ENCODE measurements around the gene CACNA1D.

CACNA1D gene

DNA sequence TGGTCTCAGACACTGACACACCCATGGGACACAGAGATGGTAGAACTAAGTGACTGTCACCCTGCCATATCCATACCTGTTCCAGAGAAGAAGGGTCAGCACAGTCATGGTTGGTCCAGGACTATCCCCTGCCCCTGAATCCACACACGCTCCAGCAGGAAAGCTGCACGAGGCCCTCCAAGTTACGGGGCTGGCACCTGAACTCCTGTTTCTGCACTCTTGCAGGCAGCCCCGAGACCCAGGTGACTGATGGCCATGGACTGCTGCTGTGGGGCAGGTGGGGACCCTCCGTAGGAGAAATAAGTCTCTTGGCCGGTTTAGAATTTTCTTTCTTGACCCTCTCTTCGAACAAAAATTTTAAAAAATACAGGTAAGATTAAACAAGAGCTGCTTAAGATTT is 321.2 kb downstream of the CACNA1D start:
- DNase-seq = no peak

DNA sequence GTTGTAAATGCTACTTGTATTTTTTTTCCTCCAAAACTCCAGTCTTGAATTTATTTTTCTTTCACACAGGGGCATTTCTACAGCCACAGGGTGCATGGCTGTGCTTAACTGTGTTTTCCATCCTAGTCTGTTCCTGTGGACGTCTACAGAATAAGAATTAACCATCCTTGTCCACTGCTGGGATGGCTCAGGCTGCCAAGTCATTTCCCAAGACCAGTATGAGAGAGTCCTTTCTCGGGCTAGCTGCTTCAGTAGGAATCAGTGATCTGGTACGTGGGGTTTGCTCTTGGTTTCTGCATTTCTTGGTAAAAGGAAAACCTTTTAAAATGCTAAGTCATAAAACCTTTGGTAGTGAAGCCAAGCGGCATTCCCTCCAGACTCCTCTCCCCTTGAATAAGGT is 322.0 kb downstream of the CACNA1D start:
- DNase-seq = no peak

DNA sequence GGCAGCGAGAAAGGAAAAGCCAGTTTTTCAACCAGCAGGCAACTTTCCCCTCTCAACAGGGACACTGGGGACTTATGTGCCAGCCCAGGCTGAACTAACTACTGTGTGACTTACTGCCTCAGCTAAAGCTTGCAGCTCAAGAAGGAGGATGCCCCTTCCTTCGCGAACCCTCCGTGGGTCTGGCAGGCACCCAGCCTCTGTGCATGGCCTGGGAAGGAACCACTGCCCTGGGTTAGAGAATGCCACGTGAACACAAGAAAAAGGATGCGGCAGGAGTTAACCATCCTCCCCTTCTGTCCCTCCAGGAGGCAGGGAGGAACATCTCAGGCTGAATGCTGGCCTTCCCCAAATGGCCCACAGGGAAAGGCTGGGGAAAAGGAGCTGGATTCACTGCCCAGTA is 322.8 kb downstream of the CACNA1D start:
- DNase-seq = no peak

DNA sequence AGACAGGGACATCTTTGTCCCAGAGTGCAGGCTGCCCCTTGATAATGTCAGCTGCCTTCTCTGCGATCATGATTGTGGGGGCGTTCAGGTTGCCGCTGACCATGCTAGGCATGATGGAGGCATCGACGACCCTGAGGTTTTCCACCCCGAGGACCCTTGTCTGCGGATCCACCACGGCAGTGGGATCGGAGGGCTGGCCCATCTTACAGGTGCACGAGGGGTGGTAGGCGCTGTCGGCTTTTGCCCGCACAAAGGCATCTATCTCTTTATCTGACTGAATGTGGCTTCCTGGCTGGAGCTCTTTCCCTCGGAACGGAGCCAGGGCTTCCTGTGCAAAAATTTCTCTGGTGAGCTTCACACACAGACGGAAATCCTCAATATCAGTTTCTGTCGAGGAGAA is 323.4 kb downstream of the CACNA1D start:
- DNase-seq = no peak

DNA sequence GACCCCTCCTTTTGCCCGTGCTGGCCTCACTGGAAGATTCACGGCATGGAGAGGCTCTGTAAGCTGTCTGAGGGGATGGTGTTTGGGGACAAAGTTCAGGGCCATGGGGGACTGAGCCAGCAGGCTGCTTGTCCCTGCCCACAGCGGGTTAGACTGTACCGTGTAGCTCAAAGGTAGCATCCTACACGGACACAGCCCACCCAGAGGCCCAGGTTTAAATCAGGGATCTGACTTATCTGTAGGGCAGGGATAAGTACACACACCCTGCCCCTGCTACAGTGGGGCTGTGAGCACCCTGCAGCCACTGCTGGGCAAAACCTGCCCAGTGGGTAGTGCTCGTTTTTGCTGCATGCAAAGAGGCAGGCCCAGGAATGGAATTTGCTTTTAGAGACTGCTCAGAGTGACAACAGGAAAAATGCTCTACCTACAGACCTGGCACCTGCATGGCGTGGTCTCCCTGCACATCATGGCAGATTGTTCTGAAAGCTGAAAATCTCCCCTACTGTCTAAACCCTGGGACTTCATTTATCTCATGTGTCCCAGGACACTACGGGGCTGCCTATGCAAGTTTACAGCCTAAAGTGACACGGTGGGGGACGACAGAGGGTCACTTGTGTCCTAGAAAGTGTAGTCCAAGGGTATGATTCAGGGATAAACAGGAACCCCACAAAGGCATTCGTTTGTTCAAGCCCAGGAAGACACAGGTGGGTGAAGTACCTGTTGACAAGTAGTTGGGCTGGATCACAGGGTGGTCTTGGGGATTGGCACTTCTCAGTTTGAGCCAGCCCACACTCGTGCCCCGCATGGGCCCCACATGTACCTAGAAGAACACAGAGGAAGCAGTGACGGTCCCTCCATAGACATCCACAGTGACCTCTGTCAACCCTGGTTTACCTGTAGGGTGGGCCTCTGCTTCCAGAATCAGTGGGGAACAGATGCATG is 324.1 kb downstream of the CACNA1D start:
- DNase-seq = no peak

DNA sequence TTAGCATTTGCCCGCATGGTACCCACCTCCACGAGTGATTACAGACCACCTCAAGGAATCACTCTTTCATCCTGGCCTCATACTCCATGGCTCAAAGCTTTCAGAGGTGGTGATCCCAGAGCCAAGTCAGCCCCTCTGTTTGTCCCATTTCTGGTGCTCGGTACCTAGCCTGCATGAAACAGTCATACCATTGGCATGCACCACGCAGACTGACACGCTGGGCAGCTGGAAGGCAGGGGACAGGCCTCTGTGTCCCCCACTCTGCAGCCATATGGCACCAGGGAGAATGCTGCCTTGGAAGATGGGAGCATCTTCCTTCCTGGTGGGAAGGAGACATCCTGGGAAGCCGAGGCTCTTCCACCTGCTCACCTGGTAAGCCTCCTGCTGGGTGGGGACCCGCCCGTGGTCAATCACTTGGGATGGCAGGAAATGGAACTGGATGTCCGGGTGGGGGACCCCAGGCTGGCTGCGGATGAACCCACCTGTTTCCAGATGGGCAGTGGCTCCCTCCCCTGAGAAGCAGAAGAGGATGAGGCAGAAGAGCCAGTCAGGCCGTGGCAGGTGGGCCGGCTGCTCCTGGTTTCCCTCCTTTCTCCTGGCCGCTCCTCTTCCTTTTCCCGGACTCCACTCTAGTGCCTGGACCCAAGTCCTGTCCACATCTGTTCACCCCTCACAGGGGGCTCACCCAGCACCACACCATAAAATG is 324.9 kb downstream of the CACNA1D start:
- no peak for DNase-seq

DNA sequence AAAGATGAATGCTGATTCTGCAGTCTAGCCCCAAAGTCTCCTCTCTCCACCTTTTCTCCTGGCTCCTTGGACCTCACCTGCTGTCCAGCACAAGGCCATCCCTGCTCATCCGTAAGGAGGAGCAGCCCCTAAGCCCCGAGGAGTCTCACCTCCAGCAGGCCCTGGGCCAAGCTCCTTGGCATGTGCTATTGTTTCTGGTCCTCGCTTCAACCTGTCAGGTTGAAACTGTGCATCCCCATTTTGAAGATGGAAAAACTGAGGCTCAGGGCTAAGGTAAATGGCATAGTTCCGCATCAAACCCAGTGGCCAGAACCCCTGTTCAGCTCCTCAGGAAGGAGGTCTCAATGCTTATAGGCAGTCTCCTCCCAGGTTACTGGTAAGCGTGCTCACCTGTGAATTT is 325.7 kb downstream of the CACNA1D start:
- no peak for DNase-seq

DNA sequence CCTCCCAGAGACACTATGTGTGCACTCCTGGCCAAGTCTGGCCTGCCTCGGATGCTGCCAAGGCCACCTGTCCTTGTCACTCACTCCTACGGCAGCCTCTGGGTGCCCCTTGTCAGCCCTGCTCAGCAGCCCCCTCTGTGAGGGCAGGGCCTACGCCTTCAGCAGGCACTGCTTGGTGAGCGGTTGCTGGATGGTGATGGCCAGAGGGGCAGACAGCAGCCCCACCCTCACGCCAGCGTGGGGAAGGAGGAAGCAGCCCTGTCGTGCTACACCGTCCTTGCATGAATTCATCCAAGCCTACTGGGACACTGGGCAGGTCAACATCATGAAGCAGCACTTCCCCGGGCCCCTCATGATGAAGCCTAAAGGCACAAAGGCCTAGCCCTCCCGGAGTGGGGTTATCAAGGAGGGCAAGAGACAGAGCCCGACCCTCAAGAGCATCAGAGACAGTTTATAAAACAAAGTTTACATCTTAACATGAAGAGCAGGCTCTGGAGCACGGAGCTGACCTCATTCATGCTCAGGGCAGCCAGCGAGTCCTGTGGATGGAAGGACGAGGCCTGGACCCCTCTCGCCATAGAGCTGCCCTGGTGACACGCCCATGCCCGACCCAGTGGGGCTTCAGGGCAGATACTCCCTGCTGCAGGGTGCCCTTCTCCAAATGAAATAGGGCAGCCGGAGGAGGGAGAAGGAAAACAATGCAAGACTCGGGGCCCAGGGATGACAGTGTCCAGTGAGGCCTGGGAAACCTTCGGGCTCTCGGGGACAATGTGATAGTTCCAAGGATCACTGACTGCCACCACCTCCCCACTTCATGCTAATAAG is 326.6 kb downstream of the CACNA1D start:
- DNase-seq = no peak

DNA sequence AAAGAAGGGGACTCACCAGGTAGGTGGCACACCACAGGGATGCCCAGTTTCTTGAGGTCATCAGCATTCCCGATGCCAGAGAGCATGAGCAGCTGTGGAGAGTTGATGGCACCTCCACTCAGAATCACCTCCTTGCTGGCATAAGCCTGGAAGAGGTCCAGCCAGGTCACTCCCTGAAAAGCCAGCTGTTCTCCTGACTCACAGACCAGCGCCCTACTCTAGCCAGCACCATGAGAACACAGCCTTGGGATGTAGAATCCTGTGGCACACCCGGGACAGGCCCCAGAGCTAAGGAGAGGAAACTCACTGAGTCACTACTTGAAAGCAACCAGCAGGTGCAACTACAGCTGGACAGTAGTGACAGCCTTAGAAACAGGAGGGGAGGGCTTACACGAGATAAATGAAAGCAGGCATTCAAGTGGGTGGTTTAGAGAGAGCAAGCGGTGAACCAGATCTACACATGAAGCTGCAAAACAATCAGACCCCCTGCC is 327.3 kb downstream of the CACNA1D start:
- DNase-seq = no peak

DNA sequence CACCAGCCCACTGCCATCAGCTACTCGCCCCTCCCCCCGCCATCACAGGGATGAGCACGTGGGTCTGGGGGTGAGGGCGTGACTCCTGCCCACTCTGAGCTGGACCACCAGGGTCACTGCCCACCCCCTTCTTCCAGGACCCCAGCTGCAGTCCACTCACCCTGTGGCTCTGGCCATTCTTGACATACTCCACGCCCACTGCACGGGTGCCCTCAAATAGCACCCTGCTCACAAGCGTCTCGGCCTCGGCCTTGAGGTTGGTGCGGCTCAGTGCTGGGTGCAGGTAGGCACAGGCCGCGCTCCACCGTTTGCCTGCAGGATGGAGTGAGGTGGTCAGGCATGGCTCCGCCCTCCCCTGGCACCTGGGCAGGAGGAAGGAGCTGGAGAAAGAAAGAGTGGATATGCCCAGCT is 327.9 kb downstream of the CACNA1D start:
- DNase-seq = no peak

DNA sequence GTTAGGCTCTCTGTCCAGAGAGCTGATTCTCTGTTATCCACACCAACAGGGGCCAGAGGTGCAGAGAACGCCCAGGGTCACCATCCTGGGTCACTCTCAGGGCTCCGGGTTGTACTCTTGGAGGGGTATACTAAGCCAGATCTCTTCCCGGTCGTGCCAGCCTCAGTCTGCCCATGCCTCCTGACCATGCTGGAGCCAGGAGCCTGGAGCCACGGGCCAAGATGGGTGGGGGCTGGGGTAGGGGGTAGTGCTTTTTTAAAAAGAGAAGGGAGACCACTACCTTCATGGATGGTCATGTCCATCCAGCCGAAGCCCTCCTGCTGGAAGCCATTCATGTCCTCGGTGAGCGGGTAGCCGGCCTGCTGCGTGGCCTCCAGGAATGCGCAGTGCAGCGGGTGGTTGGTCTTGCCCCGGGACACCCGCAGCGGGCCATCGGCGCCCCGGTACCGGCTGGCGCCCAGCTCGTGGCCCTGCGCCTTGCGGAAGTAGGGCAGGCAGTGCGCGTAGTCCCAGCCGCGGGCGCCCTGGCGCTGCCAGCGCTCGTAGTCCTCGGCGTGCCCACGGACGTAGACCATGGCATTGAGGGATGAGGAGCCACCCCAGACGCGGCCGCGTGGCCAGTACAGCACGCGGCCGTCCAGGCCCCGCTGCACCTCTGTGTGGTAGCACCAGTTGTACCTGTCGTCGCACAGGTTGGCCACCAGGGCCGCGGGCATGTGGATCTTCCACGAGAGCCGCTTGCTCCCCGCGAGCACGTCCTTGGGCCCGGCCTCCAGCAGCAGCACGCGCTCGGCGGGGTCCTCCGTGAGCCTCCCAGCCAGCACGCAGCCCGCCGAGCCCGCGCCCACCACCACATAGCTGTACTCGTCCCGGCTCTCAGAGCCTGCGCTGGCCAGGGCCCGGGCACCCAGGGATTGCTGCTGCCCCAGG is 328.9 kb downstream of the CACNA1D start:
- no peak for DNase-seq

DNA sequence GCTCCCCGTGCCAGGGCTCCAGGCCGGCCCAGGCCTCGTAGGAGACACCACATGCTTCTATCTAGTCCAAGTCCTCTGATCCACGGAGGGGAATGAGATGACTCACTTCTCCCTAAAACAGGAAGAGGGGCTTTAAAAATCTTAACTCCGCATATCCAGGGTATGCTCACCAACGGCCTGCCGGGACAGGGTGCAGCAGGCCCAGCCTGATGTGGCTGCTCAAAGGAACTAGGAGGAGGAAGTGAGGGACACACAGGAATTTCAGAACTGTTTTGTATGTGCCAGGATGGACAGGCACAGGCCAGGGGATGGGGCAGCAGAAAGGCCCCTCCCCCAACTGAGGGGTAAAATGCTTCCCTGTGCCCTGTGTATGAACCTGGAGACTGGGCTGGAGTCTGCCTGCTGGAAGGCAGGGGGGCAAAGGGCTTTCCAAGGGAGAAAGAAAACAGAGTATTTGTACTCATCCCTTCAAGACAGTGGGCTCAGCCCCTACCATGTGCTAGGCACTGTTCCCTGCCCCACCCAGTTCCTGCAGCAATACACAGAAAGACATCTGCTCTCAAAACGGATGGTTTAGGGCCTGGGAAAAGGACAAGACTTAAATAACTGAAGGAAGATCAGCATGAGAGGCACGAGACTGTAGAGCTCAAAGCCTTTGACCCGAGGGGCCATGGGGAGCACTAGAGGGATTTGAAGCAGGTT is 329.7 kb downstream of the CACNA1D start:
- DNase-seq = no peak

DNA sequence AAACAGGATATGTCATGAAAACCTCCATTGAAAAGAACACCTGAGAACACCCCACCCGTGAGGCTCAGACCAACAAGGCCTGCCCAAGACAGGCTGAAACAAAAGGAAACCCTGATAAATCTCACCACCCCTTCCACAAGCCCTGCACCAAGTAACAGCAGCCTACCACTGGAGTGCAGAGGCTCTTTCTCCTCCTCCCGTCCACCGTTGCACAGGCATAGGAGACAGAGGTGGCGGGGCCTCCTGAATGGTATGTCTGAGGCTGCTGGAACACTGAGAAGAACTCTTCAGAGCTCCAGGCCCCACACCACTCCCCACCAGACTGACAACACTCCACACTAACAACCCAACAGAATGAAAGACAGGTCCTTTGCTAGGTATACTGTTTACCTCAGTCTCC is 330.4 kb downstream of the CACNA1D start:
- DNase-seq = no peak

DNA sequence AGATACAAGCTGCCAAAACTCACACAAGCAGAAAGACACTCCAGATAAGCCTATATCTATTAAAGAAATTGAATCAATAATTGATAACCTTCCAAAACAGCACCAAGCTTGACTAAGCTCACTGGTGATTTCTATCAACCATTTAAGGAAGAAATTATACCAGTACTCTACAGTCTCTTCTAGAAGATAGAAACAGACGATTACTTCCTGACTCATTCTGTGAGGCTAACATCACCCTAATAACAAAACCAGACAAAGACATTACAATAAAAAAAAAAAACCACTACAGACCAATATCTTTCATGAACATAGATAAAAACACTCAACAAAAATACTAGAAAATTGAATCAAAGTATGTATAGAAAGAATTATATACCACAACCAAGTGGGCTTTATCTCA is 331.6 kb downstream of the CACNA1D start:
- DNase-seq = no peak

DNA sequence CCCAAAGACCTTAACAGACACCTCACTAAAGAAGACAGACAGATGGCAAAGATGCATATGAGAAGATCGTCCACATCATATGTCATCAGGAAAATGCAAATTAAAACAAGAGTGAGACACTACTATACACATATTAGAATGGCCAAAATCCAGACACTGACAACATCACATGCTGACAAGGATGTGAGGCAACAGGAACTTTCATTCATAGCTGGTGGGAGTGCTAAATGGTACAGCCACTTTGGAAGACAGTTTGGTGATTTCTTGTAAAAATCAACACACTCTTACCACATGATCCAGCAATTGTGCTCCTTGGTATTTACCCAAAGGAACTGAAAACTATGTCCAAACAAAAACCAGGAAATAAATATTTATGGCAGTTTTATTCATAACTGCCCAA is 334.2 kb downstream of the CACNA1D start:
- no peak for DNase-seq

DNA sequence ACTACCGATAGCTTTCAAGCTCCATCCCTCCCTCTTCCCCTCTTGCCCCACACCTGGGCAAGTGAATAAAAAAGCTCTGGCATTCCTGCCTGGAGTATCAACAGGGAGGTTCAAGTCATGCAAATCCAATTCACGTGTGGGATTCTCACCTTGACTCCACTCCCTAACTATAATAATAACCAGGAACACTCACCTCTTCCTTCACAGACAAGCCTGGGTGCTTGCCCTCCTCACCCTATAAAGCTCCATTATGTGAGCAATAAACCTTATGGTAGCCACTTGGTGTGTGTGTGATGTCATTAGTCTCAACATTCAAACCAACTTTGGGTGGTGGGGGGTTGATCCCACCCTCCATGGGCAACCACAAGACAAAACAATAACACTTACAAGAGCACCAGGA is 335.2 kb downstream of the CACNA1D start:
- DNase-seq = no peak

DNA sequence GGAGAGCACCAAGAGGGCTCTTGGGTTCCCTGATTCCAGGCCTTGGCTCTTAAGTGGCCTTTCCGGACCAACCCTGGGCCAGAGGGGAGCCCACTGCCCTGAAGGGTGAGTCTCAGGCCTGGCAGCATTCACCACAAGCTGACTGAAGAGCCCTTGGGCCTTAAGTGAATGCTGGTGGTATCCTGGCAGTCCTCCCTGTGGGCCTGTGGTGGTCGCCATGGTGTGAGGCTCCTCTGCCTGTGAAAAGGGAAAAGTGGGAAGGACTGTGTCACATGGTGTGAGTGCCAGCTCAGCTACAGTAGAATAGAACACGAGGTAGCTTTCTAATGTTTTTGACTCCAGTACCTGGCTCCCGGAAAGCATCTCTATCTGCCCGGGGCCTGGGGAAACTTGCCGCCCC is 336.5 kb downstream of the CACNA1D start:
- DNase-seq = no peak

DNA sequence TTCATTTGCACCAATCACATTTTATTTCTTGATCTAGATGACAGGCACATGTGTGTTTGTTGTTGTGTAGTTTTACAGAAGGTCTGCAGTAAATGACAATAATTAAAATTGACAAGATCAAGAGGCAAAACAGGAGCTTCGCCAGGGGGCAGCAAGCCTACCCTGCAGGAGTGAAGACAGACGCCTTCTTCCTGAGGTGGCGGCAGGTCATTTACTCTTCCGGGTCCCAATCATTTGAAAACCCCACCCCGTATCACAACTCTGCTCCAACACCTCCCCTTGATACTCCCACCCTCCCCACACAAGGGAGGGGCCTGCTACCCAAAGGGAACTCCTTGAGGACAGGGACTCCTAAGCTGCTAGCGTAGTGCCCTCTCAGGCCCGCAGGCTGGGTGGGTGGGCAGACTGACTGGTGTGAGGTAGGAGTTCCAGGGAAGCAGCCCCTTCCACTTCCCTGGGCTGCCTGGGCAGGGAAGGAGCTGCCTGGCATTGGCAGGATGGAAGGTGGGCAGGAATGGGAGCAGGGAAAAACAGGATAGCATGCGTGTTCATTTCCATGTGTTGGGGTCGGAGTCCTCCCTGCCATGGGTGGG is 338.7 kb downstream of the CACNA1D start:
- no peak for DNase-seq

DNA sequence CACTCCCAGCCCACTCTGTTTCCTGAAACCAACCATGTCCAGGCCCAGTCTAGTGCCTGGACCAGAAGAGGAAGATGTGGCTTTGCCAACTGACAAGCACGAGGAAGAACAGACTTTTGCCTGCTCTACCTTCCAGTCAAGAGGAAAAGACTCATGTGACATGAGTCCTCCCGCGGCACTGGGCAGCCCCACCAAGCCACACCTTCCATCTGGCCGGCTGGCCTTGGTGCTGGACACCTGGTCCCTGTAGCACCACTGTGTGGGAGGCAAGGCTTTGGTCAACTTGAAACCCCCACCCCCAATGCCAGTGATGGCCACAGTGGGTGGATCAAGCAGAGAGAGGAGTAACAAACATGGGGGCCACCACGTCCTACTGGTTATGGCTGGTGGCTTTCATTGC is 339.3 kb downstream of the CACNA1D start:
- DNase-seq = no peak

DNA sequence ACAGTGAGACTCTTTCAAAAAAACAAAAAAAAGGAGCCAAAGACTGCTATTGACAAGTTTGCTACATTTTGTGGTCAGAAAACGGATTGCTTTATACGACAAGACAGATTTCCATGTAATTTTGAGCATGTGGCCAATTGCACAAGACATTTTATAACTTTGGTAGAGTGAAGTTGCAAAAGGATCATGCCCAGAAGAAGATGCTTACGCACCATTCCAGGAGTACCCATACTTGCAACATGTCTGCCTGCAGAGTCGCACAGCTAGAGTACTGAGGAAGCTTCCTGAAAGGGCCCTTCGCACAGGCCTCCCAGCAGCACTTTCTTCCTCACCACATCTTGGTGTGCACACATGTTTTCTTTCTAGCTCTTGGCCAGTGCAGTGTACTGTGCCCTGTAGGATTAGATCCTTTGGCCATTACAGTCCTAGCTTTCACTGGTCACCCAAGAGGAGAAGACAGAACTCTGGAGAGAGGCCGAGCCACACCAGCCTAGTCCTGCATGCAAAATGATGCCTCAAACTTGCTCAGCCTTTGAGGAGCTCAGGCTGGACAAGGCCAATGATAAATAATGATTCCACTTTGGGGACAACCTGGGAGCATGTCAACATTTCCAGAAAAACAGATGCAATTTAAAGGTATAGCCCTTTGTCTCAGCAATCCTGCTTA is 340.2 kb downstream of the CACNA1D start:
- DNase-seq = no peak

DNA sequence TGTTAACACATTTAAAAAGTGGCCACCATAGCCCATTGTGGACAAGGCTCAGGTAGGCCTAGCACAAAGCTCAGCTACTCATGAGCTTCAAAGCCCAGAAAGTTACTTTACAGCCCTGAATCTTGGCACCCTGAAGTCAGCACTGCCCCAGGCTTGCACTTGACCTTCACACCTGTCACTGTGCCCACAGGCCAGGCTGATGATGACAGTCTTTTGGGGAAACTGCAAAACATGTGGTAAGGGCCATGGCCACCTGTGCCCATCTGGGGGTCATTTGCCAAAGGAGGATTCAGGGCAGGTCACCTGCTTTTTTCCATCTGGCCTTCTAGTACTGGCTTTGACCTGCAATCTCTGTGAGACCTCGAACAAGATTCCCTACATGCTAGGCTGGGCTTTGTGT is 340.8 kb downstream of the CACNA1D start:
- DNase-seq = no peak
